Activated CD4-positive, alpha-beta T cell treated with anti-CD3 and anti-CD28 coated beads, Interleukin-2, amount 10 ng/mL, durations not matched to agents 7 days and 5 days (primary cell): ENCODE results near the gene IPP. TPM values are rescaled to one million over a fixed set of nuclear protein-coding genes. Genes with fewer than 3 reads are reported as not detected.
"Not testable (repeated sequence)": the region's sequence is repeated elsewhere in the genome, so short reads cannot be mapped to it uniquely, and the experiment has no call there.

Experiments
- CTCF ChIA-PET: fragments of 350-600 bp; sonication (Branson Sonifier 250); formaldehyde crosslinking; loops from one replicate; lab custom pipeline; 2021; ENCODE audit warnings: antibody characterized with exemption; lab: Charles Lee
- POLR2A ChIA-PET: fragments of 350-600 bp; sonication (Branson Sonifier 250); formaldehyde crosslinking; loops from one replicate; lab custom pipeline; 2021; ENCODE audit warnings: antibody characterized with exemption; lab: Charles Lee
- DNase-seq: peaks from one replicate; pipeline ENCODE4 v3.0.0-alpha.2; 2020
- H3K27ac Mint-ChIP-seq: one replicate; pipeline ENCODE4 v1.8.0; 2021; ENCODE audit warnings: mild to moderate bottlenecking, moderate library complexity, mixed read lengths
- H3K27me3 Mint-ChIP-seq: one replicate; pipeline ENCODE4 v1.8.0; 2021; ENCODE audit warnings: mixed read lengths
- H3K36me3 Mint-ChIP-seq: one replicate; pipeline ENCODE4 v1.8.0; 2021; ENCODE audit warnings: low read depth, mixed read lengths
- H3K4me1 Mint-ChIP-seq: one replicate; pipeline ENCODE4 v1.8.0; 2021; ENCODE audit warnings: mixed read lengths
- H3K4me3 Mint-ChIP-seq: one replicate; pipeline ENCODE4 v1.8.0; 2021; ENCODE audit warnings: mild to moderate bottlenecking, moderate library complexity, mixed read lengths
- H3K9me3 Mint-ChIP-seq: one replicate; pipeline ENCODE4 v1.8.0; 2021; ENCODE audit warnings: mixed read lengths
- total RNA-seq, 2 experiments: library from RNA; stranded (reverse); gene quantifications; one replicate each; pipeline ENCODE4 v1.2.3, GENCODE V29; 2021

The IPP gene
- total RNA-seq, 2 experiments from 2014 or later = 9.5 to 11.8 TPM

DNA sequence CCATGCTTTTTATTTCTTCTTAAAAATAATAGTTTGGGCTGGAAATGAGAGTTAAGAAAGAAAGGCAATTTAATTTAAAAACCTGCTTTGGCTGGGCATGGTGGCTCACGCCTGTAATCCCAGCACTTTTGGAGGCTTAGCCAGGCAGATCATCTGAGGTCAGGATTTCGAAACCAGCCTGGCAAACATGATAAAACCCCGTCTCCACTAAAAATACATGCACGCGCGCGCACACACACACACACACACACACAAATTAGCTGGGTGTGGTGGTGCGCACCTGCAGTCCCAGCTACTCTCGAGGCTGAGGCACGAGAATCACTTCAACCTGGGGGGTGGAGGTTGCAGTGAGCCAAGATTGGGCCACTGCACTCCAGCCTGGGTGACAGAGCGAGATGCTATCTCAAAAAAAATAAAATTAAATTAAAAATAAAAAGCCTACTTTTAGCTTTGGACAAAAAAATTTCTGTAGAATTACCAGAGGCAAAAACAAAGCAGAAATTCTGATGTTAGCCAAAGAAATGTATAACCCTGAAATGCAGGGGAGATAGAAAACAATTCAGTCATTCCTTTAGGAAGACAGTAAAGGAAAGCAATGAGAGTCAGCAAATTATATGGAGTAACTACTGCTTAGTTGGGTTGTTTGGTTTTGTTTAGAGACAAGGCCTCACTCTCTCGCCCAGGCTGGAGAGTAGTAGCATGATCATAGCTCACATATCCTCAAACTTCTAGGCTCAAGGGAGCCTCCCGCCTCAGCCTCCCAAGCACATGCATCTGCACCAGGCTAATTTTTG lies 15.7 kb upstream of the IPP start:
- H3K27me3 Mint-ChIP-seq = peaks cover 4% of the 10 kb centered on the region
- no peak overlapping the region for H3K4me3 Mint-ChIP-seq
- POLR2A ChIA-PET = no interaction called here

GRCh38 chr1:45762291-45762690 lies 11.8 kb upstream of the IPP start:
- Mint-ChIP-seq H3K27me3 (peaks cover 4% of the 10 kb centered on the region), H3K36me3 (no peaks in the 10 kb centered on the region), H3K4me3 (no peak overlapping the region), H3K4me1 (no peaks in the 10 kb centered on the region), H3K9me3 (no peaks in the 10 kb centered on the region), H3K27ac (no peak overlapping the region)
- ChIA-PET CTCF (interaction anchor here (0.9 kb wide), 1 partner anchor 12 kb away, joined by 4 read pairs; no protein-coding TSS in a partner anchor), POLR2A (no interaction called here)
- no peak for DNase-seq

More for the DNA sequence above, 15.7 kb upstream of the IPP start:
- CTCF ChIA-PET = interaction anchor here (0.6 kb wide), 2 partner anchors 258 to 493 kb away, joined by 3 read pairs; no protein-coding TSS in a partner anchor
- no peak for DNase-seq
- Mint-ChIP-seq H3K9me3 (no peaks in the 10 kb centered on the region), H3K27ac (no peak overlapping the region), H3K36me3 (no peaks in the 10 kb centered on the region), H3K4me1 (no peaks in the 10 kb centered on the region)

- peaks cover 13% of the 10 kb centered on the region for H3K4me1 Mint-ChIP-seq
- H3K36me3 Mint-ChIP-seq = peaks cover 8% of the 10 kb centered on the region
- DNase-seq = no peak
- no peak overlapping the region for H3K4me3 Mint-ChIP-seq
- POLR2A ChIA-PET = no interaction called here
- H3K9me3 Mint-ChIP-seq = peaks cover 24% of the 10 kb centered on the region
- CTCF ChIA-PET = no interaction called here
- H3K27ac Mint-ChIP-seq = no peak overlapping the region
- no peaks in the 10 kb centered on the region for H3K27me3 Mint-ChIP-seq
Measured at GRCh38 chr1:45755697-45756096, 5.2 kb upstream of the IPP start.

GRCh38 chr1:45753248-45754037 lies 3.0 kb upstream of the IPP start:
- H3K27me3 Mint-ChIP-seq = no peaks in the 10 kb centered on the region
- ChIA-PET CTCF (interaction anchor here (0.6 to 1.7 kb wide), 4 partner anchors 15 to 89 kb away, joined by 3 to 4 read pairs (median 4); no protein-coding TSS in a partner anchor), POLR2A (no interaction called here)
- peaks cover 24% of the 10 kb centered on the region for H3K9me3 Mint-ChIP-seq
- no peak overlapping the region for H3K4me3 Mint-ChIP-seq
- peaks cover 19% of the 10 kb centered on the region for H3K4me1 Mint-ChIP-seq
- H3K27ac Mint-ChIP-seq = no peak overlapping the region
- DNase-seq = no peak
- peaks cover 9% of the 10 kb centered on the region for H3K36me3 Mint-ChIP-seq

DNA sequence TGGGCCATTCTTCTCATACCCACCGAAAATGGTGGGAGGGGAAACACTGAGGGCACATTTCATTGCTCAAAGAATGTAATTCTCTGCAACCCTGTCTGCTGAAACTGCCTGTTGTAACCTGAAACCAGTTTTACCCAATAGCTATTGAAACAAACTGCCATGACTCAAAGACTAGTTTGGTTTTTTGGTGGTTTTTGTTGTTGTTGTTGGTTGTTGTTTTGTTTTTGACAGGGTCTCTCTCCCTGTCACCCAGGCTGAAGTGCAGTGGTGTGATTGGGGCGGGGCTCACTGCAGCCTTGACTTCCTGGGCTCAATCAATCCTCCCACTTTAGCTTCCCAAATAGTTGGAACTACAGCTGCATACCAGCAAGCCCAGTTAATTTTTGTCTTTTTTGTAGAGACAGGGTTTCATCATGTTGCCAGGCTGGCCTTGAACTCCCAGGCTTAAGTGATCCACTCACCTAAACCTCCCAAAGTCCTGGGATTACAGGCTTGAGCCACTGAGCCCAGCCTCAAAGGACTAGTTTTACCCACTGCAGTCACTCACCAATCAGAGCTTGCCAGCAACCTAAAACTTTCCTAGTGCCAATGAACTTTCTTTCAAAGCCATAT lies 2.1 kb upstream of the IPP start:
- Mint-ChIP-seq H3K4me3 (no peak overlapping the region), H3K4me1 (peaks cover 21% of the 10 kb centered on the region), H3K9me3 (peaks cover 24% of the 10 kb centered on the region), H3K27me3 (no peaks in the 10 kb centered on the region), H3K36me3 (peaks cover 9% of the 10 kb centered on the region), H3K27ac (peak overlapping the region; percentile 31)
- DNase-seq = no peak
- ChIA-PET CTCF (interaction anchor here (0.5 to 1.7 kb wide), 4 partner anchors 16 to 62 kb away, joined by 3 to 4 read pairs (median 4); no protein-coding TSS in a partner anchor), POLR2A (no interaction called here)

- peak overlapping the region; percentile 85 for H3K27ac Mint-ChIP-seq
- H3K27me3 Mint-ChIP-seq = no peaks in the 10 kb centered on the region
- no peak for DNase-seq
- H3K36me3 Mint-ChIP-seq = peaks cover 9% of the 10 kb centered on the region
- peaks cover 24% of the 10 kb centered on the region for H3K9me3 Mint-ChIP-seq
- peak overlapping the region; percentile 38 for H3K4me3 Mint-ChIP-seq
- H3K4me1 Mint-ChIP-seq = peaks cover 21% of the 10 kb centered on the region
- POLR2A ChIA-PET = no interaction called here
- CTCF ChIA-PET = interaction anchor here (1.7 kb wide), 1 partner anchor 17 kb away, joined by 4 read pairs; no protein-coding TSS in a partner anchor
Measured at GRCh38 chr1:45752014-45752413, 1.6 kb upstream of the IPP start.

DNA sequence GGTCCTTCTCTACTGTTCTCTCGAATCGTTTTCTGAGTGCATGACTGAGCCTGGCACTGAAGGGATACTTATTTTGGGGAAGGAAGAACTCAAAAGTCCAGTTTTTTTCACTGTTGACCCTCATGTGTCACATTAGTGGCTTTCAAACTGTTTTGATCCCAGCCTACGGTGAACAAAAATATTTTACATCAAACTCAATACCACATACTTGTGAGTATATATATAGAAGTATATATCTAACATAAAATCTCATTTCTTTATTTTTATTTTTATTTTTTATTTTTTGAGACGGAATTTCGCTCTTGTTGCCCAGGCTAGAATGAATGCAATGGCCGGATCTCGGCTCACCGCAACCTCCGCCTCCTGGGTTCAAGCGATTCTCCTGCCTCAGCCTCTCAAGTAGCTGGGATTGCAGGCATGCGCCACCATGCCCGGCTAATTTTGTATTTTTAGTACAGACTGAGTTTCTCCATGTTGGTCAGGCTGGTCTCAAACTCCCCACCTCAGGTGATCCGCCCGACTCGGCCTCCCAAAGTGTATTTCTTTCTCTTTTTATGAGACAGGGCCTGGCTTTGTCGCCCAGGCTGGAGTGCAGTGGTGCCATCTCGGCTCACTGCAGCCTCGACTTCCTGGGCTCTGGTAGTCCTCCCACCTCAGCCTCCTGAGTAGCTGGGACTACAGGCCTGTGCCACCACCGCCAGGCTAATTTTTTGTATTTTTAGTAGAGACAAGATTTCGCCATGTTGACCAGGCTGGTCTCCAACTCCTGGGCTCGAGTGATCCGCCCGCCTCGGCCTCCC lies 786 bp upstream of the IPP start:
- POLR2A ChIA-PET, CTCF ChIA-PET, H3K36me3 Mint-ChIP-seq, H3K27me3 Mint-ChIP-seq, DNase-seq: not testable (repeated sequence)
- peaks cover 24% of the 10 kb centered on the region for H3K9me3 Mint-ChIP-seq
- H3K4me1 Mint-ChIP-seq = peaks cover 23% of the 10 kb centered on the region
- H3K27ac Mint-ChIP-seq = peak overlapping the region; percentile 96
- peak overlapping the region; percentile 89 for H3K4me3 Mint-ChIP-seq

GRCh38 chr1:45746922-45747321 lies 3.5 kb downstream of the IPP start:
- ChIA-PET POLR2A (no interaction called here), CTCF (interaction anchor here (0.6 to 1.3 kb wide), 2 partner anchors 29 to 35 kb away, joined by 3 to 4 read pairs; no protein-coding TSS in a partner anchor)
- H3K4me1 Mint-ChIP-seq = peaks cover 18% of the 10 kb centered on the region
- H3K27me3 Mint-ChIP-seq = no peaks in the 10 kb centered on the region
- H3K9me3 Mint-ChIP-seq = no peaks in the 10 kb centered on the region
- no peak overlapping the region for H3K27ac Mint-ChIP-seq
- peak overlapping the region; percentile 28 for H3K4me3 Mint-ChIP-seq
- peaks cover 5% of the 10 kb centered on the region for H3K36me3 Mint-ChIP-seq
- no peak for DNase-seq

DNA sequence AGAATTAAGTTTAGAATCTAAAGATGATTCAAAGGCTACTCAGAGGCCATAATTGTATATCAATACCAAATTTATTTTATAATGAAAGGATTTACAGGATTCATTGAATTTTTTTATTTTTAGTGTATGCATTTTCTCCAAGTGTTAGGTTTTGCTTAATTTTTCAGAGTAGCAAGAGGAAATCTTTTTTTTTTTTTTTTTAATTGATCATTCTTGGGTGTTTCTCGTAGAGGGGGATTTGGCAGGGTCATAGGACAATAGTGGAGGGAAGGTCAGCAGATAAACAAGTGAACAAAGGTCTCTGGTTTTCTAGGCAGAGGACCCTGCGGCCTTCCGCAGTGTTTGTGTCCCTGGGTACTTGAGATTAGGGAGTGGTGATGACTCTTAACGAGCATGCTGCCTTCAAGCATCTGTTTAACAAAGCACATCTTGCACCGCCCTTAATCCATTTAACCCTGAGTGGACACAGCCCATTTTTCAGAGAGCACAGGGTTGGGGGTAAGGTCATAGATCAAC lies 10.8 kb downstream of the IPP start:
- H3K36me3 Mint-ChIP-seq, H3K9me3 Mint-ChIP-seq, H3K4me3 Mint-ChIP-seq, CTCF ChIA-PET, POLR2A ChIA-PET, DNase-seq, H3K4me1 Mint-ChIP-seq, H3K27me3 Mint-ChIP-seq, H3K27ac Mint-ChIP-seq: not testable (repeated sequence)

GRCh38 chr1:45739137-45739536 lies 11.3 kb downstream of the IPP start:
- no peak overlapping the region for H3K4me3 Mint-ChIP-seq
- POLR2A ChIA-PET = no interaction called here
- no peak overlapping the region for H3K27ac Mint-ChIP-seq
- H3K4me1 Mint-ChIP-seq = peaks cover 1% of the 10 kb centered on the region
- H3K36me3 Mint-ChIP-seq = peaks cover 9% of the 10 kb centered on the region
- CTCF ChIA-PET = no interaction called here
- no peak for DNase-seq
- H3K27me3 Mint-ChIP-seq = no peaks in the 10 kb centered on the region
- no peaks in the 10 kb centered on the region for H3K9me3 Mint-ChIP-seq

DNA sequence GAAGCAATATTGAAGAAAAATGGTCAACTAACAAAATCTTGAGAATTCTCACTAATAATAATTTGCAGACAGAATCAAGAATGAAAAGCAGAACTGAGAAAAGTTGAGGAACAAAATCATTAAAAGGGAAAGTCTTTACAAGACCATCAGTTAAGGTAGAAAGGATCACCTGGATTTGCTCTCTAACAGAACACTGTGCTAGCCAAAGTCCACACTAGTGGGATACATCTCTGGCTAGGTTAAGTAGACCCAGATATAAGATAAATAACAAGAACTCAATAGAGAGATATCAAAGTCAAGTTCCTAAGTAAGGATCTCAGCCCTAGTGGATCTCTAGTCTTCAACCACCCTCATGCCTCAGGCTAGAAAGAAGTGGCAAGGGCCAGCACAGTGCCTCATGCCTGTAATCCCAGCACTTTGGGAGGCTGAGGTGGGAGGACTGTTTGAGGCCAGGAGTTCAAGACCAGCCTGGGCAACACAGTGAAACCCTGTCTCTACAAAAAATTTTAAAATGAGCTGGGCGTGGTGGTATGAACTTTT lies 19.6 kb downstream of the IPP start:
- ChIA-PET POLR2A (no interaction called here), CTCF (no interaction called here)
- Mint-ChIP-seq H3K36me3 (no peaks in the 10 kb centered on the region), H3K27me3 (no peaks in the 10 kb centered on the region), H3K4me1 (no peaks in the 10 kb centered on the region), H3K4me3 (no peak overlapping the region), H3K27ac (no peak overlapping the region), H3K9me3 (no peaks in the 10 kb centered on the region)
- no peak for DNase-seq
